ENCODE results near the gene PROX1. TPM values are rescaled to one million over a fixed set of nuclear protein-coding genes. Genes with fewer than 3 reads are reported as not detected.
A peak's percentile ranks its signal among the peaks of the same experiment; 100 is the strongest.

Gene PROX1
- total and polyA plus RNA-seq, 12 donors: 2.5 to 132 (median 110) TPM

GRCh38 chr1:213973129-213973528 is 14.6 kb upstream of the PROX1 start:
- no peak overlapping the region for H3K27ac ChIP-seq
- H3K27me3 ChIP-seq: peaks cover 0 to 59% (median 23%) of the 10 kb centered on the region in 7 donors
- WGBS, 2 donors: 88 to 96% methylated on average over 1 of the region's 1 CpG
- H3K36me3 ChIP-seq: no peaks in the 10 kb centered on the region
- H3K9me3 ChIP-seq: no peaks in the 10 kb centered on the region
- no peak overlapping the region for H3K4me3 ChIP-seq
- ATAC-seq (no peak), DNase-seq (no peak)
- no peaks in the 10 kb centered on the region for H3K4me1 ChIP-seq
- TF ChIP-seq CTCF (IDR thresholded peaks at IDR 0.05): no peak
- intact Hi-C loops (cut with DNase I): loop anchor here in 1 of 10 donors (2.0 kb wide), 1 partner anchor 28 kb away; no protein-coding TSS in a partner anchor

GRCh38 chr1:213976665-213977485 is 10.9 kb upstream of the PROX1 start:
- 45 to 51% methylated on average over 8 of the region's 8 CpGs for WGBS, 2 donors
- H3K27ac ChIP-seq: no peak overlapping the region
- intact Hi-C loops (cut with DNase I): no loop called here

DNA sequence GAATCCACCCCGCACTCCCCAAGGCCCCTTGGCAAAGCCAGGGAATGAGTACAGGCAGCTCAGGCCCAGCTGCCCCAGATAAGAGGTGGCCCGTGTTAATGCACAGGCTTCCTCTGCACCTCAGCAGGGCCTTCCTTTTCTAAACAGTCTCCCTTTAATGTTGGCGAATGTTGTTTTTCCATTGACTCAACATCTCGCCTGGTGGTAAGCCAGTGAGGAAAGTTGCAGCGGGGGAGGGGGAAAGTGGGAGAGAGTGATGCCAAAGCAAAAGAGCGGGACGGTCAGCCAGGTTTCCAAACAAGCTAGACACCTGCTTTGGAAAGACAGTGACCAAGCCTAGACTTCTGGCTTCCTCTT is 10.3 kb upstream of the PROX1 start:
- no peak for TF ChIP-seq CTCF (IDR thresholded peaks at IDR 0.05)
- intact Hi-C loops (cut with DNase I): no loop called here
- DNase-seq: no peak

More at GRCh38 chr1:213976665-213977485, 10.9 kb upstream of the PROX1 start:
- Histone ChIP-seq H3K4me1 (no peaks in the 10 kb centered on the region), H3K4me3 (no peak overlapping the region), H3K36me3 (no peaks in the 10 kb centered on the region), H3K9me3 (no peaks in the 10 kb centered on the region), H3K27me3 (peaks cover 0 to 68% (median 52%) of the 10 kb centered on the region in 7 donors)
- no peak for ATAC-seq
- no peak for TF ChIP-seq CTCF (IDR thresholded peaks at IDR 0.05)
- DNase-seq: no peak

DNA sequence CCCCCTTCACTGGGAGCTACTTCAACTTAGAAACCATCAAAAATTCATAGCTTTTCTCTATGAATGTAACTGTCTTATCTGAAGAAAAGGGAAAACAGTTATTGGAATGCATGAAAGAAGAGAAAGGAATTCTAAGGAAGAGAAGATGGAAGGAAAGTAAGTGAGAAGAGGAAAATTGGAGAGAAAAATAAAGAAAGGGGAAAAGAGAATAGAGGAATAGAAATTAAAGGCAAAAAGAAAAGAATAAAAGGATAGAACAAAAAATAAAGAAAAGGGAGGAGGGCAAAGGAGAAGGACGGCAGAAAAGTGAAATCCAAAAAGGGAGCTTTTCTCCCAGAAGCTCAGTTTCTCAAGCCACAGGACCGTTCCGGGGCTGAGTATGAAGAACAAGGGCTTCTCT is 9.9 kb upstream of the PROX1 start:
- H3K4me3 ChIP-seq: no peak overlapping the region
- 54 to 67% methylated on average over 3 of the region's 3 CpGs for WGBS, 2 donors
- ATAC-seq (no peak), DNase-seq (no peak)
- intact Hi-C loops (cut with DNase I): no loop called here
- H3K4me1 ChIP-seq: peaks cover 0 to 8% (median 5%) of the 10 kb centered on the region in 9 donors
- H3K27me3 ChIP-seq: peaks cover 0 to 79% (median 62%) of the 10 kb centered on the region in 7 donors
- H3K36me3 ChIP-seq: no peaks in the 10 kb centered on the region
- no peaks in the 10 kb centered on the region for H3K9me3 ChIP-seq
- no peak for TF ChIP-seq CTCF (IDR thresholded peaks at IDR 0.05)
- H3K27ac ChIP-seq: no peak overlapping the region

More for the DNA sequence above, 10.3 kb upstream of the PROX1 start:
- Histone ChIP-seq H3K4me3 (no peak overlapping the region), H3K27ac (no peak overlapping the region), H3K9me3 (no peaks in the 10 kb centered on the region), H3K27me3 (peaks cover 0 to 74% (median 57%) of the 10 kb centered on the region in 7 donors), H3K4me1 (peaks cover 0 to 3% (median 2%) of the 10 kb centered on the region in 9 donors), H3K36me3 (no peaks in the 10 kb centered on the region)
- peak in 7 of 8 donors; percentile 36 to 72 (median 67) for ATAC-seq
- 30 to 34% methylated on average over 7 of the region's 7 CpGs for WGBS, 2 donors

Measured in heart right ventricle (tissue), 16 donors.